ENCODE data around the gene EYA2. TPM values are rescaled to one million over a fixed set of nuclear protein-coding genes. Genes with fewer than 3 reads are reported as not detected.

EYA2 gene
- total and polyA plus RNA-seq, 4 donors, result 0.17 to 0.54 (median 0.23) TPM; not detected in 1

DNA sequence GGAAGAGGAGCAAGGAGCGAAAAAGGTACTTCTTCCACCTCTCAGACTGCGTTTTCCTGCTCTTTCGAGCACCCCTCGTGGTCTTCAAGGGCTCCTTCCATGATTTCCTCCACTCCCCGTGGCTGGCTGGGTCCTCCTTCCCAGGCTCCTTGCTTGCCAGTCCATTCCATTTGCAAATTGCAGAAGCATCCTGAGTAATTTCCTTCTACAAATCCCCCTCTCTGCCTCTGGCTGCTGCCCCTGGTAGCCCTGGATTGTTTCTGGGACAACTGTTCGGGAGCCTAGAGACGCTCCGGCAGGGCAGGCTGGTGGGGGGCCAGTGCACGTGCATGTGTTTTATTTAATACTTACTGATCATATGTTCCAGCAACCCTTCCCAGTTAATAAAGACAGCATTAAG is 288.7 kb downstream of the EYA2 start:
- no peaks in the 10 kb centered on the region for H3K27me3 ChIP-seq (ENCODE audit: control insufficient read depth in 4 of 4, insufficient read depth in 4 of 4, low read length in 3 of 4)
- no peak overlapping the region for H3K4me3 ChIP-seq (ENCODE audit: low read depth in 1 of 3, low read length in 3 of 3)
- H3K9ac ChIP-seq (ENCODE audit: low read depth in 1 of 2, low read length in 2 of 2), result no peak overlapping the region
- 74% methylated on average over 9 of the region's 9 CpGs for WGBS
- DNase-seq (ENCODE audit: low spot score), result no peak
- no peaks in the 10 kb centered on the region for H3K4me1 ChIP-seq (ENCODE audit: control insufficient read depth in 4 of 4, insufficient read depth in 4 of 4, low read length in 3 of 4)
- TF ChIP-seq, protein P1, sequence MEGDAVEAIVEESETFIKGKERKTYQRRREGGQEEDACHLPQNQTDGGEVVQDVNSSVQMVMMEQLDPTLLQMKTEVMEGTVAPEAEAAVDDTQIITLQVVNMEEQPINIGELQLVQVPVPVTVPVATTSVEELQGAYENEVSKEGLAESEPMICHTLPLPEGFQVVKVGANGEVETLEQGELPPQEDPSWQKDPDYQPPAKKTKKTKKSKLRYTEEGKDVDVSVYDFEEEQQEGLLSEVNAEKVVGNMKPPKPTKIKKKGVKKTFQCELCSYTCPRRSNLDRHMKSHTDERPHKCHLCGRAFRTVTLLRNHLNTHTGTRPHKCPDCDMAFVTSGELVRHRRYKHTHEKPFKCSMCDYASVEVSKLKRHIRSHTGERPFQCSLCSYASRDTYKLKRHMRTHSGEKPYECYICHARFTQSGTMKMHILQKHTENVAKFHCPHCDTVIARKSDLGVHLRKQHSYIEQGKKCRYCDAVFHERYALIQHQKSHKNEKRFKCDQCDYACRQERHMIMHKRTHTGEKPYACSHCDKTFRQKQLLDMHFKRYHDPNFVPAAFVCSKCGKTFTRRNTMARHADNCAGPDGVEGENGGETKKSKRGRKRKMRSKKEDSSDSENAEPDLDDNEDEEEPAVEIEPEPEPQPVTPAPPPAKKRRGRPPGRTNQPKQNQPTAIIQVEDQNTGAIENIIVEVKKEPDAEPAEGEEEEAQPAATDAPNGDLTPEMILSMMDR (IDR thresholded peaks at IDR 0.05; ENCODE audit: low read depth, low read length, missing input control), result no peak
- TF ChIP-seq TAF1 (conservative IDR thresholded peaks at IDR 0.05), result no peak
- no peak for TF ChIP-seq YY1 (IDR thresholded peaks at IDR 0.05)
- no peak for TF ChIP-seq HNF4A (conservative IDR thresholded peaks at IDR 0.05)
- TF ChIP-seq JUND (IDR thresholded peaks at IDR 0.05), result no peak
- no peak for TF ChIP-seq ZBTB33 (IDR thresholded peaks at IDR 0.05)
- no peak for TF ChIP-seq RXRA (IDR thresholded peaks at IDR 0.05)
- TF ChIP-seq, protein P2, sequence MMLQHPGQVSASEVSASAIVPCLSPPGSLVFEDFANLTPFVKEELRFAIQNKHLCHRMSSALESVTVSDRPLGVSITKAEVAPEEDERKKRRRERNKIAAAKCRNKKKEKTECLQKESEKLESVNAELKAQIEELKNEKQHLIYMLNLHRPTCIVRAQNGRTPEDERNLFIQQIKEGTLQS (IDR thresholded peaks at IDR 0.05), result no peak
- TF ChIP-seq FOXA1 (IDR thresholded peaks at IDR 0.05), result no peak
- TF ChIP-seq EGR1 (IDR thresholded peaks at IDR 0.05; ENCODE audit: low read depth in 2 of 2), result no peak
- no peak for TF ChIP-seq RAD21 (IDR thresholded peaks at IDR 0.05)
- TF ChIP-seq FOXA2 (IDR thresholded peaks at IDR 0.05), result no peak
- TF ChIP-seq SP1 (IDR thresholded peaks at IDR 0.05), result no peak
- no peak for TF ChIP-seq MAX (IDR thresholded peaks at IDR 0.05)
- TF ChIP-seq NR2F2 (IDR thresholded peaks at IDR 0.05), result no peak
- TF ChIP-seq REST (IDR thresholded peaks at IDR 0.05), result no peak
- no peak for TF ChIP-seq GABPA (IDR thresholded peaks at IDR 0.05 in 1 of 2, conservative IDR thresholded peaks at IDR 0.05 in 1 of 2)
- no peak for TF ChIP-seq HNF4G (IDR thresholded peaks at IDR 0.05)
- H3K27ac ChIP-seq (ENCODE audit: low read depth in 1 of 2, low read length in 2 of 2), result no peak overlapping the region
- no peaks in the 10 kb centered on the region for H3K9me3 ChIP-seq (ENCODE audit: control insufficient read depth in 4 of 4, low read length in 3 of 4)
- peaks cover 0 to 2% (median 0%) of the 10 kb centered on the region in 4 donors for H3K36me3 ChIP-seq (ENCODE audit: control insufficient read depth in 4 of 4, insufficient read depth in 3 of 4, low read depth in 1 of 4, low read length in 3 of 4)
